Left lobe of liver (tissue), 2 donors: ENCODE results near the gene TNRC18. TPM values are rescaled to one million over a fixed set of nuclear protein-coding genes. Genes with fewer than 3 reads are reported as not detected.
"Not testable (repeated sequence)": the region's sequence is repeated elsewhere in the genome, so short reads cannot be mapped to it uniquely, and the experiment has no call there.

Source experiments
- ATAC-seq: fragments of 200-7000 bp; cut with Tn5 transposase; one replicate; pipeline ENCODE4 v1.9.1; 2020; ENCODE audit warnings: mild to moderate bottlenecking, moderate library complexity
- DNase-seq: peaks from one replicate; pipeline ENCODE4 v3.0.0-alpha.2; 2020; ENCODE audit warnings: low spot score
- total RNA-seq: library from RNA; stranded (reverse); gene quantifications from one replicate; pipeline ENCODE4 v1.2.1, GENCODE V29; 2021
- donor health status: DM: no; HTN: no; CAD: no; lungs with moderate emphysema.
- donor health status: DM: no; HTN: yes; CAD: no.

TNRC18 gene
- total RNA-seq, 1 donor from 2014 or later, result 35.4 TPM

DNA sequence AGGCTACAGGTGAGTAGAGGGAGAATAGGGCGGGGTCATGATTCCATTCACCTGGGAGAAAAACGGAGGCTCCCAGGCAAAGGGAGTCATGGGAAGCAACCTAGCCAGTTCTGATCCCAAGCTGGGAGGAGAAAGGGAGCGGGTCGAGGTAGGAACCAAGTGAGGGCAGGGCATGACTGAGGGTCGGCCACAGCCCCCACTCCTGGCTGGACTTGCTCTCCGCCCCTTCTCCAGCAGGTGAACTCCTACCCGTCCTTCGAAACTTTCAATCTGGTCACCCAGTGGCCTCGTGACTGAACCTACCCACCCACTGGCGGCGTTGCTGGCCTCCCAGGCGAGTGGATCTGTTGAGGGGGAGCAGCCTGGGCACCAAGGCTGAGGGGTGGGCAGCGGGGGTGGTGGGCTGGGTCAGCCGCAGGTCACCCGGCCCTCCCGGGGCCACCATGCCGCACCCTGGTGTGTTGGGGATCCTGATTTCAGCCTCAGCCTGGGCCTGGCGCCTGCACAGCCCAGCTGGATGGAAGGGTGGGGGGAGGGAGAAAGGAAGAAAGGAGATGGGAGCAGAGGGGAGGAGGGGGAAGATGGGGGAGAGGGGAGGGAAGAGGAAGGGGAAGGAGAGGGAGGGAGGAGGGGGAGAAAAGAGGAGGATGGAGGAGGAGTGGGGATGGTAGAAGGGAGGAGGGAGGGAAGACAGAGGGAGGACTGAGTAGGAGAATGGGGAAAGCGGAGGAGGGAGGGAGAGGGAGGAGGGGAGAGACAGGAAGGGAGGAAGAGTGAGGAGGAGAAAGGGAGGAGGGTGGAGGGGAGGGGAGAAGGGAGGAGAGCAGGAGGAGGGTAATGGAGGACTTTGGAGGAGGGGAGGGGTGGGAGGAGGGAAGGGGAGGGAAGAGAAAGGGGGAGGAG lies 141.8 kb downstream of the TNRC18 start:
- not testable (repeated sequence) for ATAC-seq, DNase-seq

DNA sequence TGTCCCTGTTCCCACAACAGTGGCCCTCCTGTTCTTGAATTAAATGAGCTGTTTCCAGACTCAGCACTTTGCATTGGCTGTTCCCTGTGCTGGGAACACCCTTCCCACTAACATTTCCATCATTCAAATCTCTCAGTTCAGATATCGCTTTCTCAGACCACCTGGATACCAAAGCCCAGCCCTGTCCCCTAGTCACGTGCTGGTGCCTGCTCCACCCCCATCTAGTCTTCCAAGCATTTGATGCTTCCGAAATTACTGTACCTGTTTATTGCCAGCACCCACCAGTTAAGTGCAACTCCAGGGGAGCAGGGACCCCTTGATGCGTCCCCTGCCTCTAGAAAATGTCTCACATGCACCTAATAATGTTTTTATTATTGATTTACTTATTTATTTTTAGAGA lies 143.9 kb downstream of the TNRC18 start:
- DNase-seq (no peak), ATAC-seq (no peak)

- ATAC-seq (no peak), DNase-seq (no peak)
Measured at GRCh38 chr7:5278766-5279165, 144.9 kb downstream of the TNRC18 start.

- no peak for DNase-seq
- no peak for ATAC-seq
Measured at GRCh38 chr7:5276611-5277010, 147.0 kb downstream of the TNRC18 start.

- not testable (repeated sequence) for ATAC-seq, DNase-seq
Measured at GRCh38 chr7:5276123-5276522, 147.5 kb downstream of the TNRC18 start.

- DNase-seq, ATAC-seq: not testable (repeated sequence)
Measured at GRCh38 chr7:5275510-5275909, 148.1 kb downstream of the TNRC18 start.

DNA sequence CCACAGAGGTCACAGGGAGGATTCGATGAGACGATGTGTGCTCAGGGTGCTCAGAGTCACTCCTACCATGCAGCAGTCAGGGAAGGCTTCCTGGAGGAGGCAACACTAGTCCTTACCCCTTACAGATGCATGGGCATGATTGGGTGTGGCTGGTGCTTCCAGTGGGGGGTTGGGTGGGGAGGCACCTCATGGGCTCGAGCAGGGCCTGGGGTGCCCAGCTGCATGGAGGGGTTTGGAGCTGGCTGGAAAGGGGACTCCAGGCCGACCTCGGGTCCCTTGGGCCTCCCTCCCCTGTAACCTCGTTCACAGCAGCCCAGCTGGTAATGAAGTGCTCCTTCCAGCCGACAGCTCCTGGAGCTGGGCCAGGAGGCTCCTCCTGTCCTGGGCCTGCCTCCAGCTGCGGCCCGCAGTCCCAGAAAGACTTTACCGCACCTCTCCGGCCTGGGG lies 148.6 kb downstream of the TNRC18 start:
- not testable (repeated sequence) for DNase-seq
- ATAC-seq, result peak; percentile 27

DNA sequence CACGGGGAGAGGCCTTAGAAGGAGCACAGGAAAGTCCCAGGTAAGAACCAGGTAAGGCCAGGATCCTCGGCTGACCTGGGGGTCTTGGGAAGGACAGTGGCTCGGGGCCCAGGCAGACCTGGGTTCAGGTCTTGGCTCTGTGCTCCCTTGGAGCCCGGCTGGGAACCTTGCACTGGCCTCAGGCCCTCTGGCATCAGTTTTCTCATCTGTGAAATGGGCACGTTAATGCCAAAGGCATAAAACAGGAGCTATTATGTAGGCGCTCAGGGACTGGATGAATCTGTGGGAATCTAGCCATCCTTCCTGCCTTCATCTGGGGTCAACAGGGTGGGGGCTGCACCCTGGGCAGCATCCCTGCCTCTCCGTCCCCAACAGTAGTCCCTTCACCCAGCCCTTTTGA lies 149.2 kb downstream of the TNRC18 start:
- ATAC-seq (no peak), DNase-seq (no peak)

DNA sequence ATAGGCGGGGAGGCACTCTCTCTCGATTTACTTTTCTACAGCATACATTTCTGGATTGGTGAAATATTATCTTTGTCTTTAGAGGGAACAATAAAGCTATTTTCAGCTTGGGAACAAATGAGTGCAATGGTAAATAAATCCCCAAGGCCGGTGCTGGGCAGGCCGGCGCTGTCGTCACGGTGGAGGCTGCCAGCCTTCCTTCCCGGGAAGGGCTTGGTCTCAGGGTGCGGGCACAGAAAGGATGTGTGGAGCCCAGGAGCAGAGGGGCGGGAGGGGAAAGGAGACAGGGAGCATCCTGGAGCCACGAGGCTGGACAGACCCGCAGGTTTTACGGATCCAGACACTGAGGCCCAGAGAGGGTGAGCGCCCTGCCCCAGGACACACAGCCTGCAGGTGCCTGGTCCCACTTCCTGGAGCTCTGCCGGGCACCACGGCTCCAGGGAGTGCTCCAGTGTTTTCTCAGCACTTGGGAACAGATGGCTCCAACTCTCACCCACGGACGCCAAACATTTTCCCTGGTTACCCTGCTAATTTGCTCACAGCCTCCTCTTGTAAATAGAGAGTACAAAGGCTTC lies 149.7 kb downstream of the TNRC18 start:
- not testable (repeated sequence) for ATAC-seq, DNase-seq

GRCh38 chr7:5270788-5271187 lies 152.8 kb downstream of the TNRC18 start:
- DNase-seq (no peak), ATAC-seq (no peak)

GRCh38 chr7:5269992-5270657 lies 153.5 kb downstream of the TNRC18 start:
- not testable (repeated sequence) for ATAC-seq, DNase-seq

DNA sequence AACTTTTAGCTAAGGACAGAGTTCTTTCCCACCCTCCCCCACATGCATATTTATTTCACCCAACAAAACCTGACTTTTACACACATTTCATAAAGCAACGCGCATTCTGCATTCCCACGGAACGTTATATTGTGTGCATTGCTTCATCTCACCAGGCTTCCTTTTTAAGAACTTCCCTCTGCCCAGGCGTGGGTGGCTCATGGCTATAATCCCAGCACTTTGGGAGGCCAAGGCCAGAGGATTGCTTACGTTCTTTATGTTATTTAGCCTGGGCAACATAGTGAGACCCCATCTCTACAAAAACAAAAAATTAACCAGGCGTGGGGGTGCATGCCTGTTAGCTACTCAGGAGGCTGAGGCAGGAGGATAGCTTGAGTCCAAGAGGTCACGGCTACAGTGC lies 155.8 kb downstream of the TNRC18 start:
- not testable (repeated sequence) for DNase-seq, ATAC-seq

DNA sequence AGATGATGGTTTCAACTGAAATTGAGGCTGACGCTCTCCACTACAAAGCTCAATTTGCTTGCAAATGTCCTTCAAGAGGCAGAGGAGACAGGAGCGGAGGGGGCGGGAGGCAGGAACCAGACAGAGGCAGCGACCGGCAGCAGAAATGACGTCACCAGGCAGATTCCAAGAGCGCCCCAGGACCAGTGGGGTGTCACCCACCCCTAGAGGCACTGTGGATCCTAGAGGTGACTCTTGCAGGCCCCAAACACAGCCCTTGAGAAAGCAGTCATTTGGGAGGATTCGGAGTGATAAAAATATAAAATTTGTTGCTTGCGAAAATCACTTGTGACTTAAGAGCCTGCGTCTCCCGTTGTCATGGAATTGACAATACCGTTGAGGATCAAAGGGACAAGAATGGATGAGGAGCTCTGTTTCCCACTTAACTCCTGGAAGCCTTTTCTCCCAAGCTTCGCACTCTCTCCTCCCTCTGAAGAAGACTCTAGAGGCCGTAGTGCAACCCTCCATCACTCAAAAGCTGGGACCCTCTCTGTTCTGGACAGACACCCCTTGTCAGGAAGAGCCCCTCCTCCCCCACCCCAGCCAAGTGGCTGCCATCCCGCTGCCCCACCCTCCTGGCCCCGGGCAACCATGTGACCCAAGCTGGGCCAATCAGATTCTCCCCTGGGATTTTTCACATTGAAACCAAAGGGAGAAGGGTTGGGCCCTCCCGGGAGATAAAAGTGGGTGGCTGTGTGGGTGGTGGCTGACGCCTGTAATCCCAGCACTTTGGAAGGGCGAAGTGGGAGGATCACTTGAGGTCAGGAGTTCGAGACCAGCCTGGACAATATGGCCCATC lies 157.2 kb downstream of the TNRC18 start:
- no peak for ATAC-seq
- DNase-seq, result no peak

DNA sequence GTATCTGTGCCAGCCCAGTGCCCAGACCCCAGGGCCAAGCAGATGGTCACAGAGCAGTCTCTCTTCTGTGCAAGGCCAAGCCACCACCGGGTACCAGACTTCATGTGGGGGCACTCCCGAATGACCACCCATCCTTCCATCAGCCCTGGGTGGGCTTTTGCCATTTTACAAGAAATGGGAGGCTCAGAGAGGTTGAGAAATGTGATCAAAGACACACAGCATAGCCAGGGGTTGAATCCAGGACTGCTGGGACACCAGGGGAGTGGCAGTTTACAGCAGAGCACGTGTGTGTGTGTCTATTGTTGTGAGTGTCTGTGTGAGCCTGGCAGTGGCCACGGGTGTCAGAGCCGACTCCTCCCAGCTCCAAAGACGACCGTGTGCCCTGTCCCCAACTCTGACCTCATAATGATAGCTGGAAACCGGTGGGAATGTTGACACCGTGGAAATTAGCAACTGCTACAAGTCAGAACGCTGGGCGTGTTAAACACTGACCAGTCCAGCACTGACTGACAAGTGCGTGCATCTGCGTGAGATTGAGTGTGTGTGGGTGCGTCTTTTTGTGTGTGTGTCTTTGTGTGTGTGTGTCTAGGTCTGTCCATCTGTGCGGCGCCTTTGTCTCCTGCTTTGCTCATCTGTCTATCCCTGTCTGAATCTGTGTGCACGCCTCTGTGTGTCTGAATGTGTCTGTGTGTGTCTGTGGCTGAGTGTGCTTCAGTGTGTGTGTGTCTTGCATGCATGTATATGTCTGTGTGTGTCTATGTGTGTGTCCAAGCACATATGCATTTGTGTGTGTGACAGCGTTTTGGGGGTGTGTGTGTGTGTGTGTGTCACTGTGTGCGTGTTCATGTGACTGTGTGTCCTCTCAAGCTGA lies 158.1 kb downstream of the TNRC18 start:
- DNase-seq, result no peak
- ATAC-seq, result no peak

DNA sequence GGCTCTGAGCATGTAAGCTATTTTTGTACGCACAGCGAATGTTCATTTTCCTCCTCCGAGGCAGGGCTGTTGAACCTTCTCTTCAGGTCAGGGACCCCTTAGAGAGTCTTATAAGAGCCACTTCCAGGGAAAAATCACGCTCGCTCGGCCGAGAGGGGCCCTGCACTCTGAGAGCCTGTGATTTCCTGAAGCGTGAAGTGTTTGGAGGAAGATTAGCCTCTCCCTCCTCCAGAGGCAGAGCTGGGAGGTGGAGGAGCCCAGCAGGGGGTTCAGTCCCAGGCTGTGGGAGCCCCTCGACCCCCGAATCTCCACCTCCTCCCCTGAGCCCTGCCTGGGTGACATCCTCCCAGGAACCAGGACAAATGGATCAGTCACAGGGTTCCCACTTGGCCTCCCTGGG lies 160.6 kb downstream of the TNRC18 start:
- DNase-seq, ATAC-seq: not testable (repeated sequence)

DNA sequence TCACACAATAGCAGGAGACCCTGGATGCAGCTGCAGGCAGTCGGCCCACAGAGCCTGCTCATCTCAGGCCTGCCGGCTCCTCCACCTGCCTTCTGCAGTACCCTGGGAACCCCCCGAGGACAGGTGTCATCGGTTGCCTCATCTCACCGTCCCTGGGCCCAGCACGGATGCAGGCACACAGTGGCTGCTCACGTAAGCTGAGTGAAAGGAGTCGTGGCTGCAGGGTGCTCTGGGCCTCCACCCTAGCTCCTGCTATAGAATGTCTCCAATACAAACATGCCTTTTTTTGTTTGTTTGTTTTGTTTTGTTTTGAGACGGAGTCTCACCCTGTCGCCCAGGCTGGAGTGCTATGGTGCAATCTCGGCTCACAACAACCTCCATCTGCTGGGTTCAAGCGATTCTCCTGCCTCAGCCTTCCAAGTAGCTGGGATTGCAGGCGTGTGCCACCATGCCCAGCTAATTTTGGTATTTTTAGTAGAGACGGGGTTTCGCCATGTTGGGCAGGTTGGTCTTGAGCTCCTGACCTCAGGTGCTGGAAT lies 163.0 kb downstream of the TNRC18 start:
- not testable (repeated sequence) for ATAC-seq, DNase-seq
